Body of pancreas (tissue), 4 donors: ENCODE results near the gene SIRPG.

Experiments
- POLR2A ChIP-seq, 3 donors: fragments of 450-650 bp; IDR thresholded peaks; one replicate each; pipeline ENCODE4 v1.6.1; 2016; ENCODE audit warnings: antibody characterized with exemption in 3 of 3, mild to moderate bottlenecking in 2 of 3
- TF ChIP-seq, protein P1 (sequence below), 7 experiments: fragments of 450-650 bp in 4 of 7; fragments of 200-600 bp in 3 of 7; sonication (generic) in 3 of 7; IDR thresholded peaks; one replicate each; pipeline ENCODE4 v1.5.1; 2016 to 2019; ENCODE audit warnings: antibody characterized with exemption in 7 of 7

DNA sequence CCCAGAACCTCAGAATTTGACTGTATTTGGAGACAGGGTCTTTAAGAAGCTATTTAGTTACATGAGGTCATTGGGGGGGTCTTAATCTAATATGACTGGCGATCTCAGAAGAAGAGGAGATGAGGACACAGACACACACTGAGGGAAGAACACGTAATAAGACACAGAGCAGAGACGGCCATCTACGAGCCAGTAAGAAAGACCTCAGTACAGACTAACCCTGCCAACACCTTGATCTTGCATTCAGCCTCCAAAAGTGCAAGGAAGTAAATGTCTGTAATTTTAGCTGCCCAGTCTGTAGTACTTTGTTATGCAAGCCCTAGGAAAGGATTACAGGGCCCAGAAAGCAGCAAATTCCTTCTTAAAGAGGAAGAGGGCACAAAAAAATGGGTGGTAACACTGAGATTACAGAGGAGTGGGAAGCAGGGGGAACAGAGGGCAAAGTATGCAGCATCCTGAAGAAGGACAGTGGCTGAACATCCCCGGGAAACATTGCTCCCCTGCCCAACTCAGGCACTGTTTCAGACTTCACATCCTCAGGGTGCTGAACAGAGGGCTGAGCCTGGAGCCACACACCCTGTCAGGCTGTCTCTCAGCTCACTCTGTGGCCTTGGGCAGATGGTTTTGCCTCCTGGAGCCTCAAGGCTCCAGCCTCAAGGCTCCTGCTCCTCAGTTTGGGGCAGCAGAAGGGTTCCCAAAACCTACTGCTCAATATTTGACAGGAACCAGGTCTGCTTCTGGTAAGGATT lies 27.9 kb upstream of the SIRPG start:
- TF ChIP-seq, protein P1, sequence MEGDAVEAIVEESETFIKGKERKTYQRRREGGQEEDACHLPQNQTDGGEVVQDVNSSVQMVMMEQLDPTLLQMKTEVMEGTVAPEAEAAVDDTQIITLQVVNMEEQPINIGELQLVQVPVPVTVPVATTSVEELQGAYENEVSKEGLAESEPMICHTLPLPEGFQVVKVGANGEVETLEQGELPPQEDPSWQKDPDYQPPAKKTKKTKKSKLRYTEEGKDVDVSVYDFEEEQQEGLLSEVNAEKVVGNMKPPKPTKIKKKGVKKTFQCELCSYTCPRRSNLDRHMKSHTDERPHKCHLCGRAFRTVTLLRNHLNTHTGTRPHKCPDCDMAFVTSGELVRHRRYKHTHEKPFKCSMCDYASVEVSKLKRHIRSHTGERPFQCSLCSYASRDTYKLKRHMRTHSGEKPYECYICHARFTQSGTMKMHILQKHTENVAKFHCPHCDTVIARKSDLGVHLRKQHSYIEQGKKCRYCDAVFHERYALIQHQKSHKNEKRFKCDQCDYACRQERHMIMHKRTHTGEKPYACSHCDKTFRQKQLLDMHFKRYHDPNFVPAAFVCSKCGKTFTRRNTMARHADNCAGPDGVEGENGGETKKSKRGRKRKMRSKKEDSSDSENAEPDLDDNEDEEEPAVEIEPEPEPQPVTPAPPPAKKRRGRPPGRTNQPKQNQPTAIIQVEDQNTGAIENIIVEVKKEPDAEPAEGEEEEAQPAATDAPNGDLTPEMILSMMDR (IDR thresholded peaks at IDR 0.05): no peak
- no peak for TF ChIP-seq POLR2A (IDR thresholded peaks at IDR 0.05)
